ENCODE data around the gene WDR26. TPM values are rescaled to one million over a fixed set of nuclear protein-coding genes. Genes with fewer than 3 reads are reported as not detected.
"Not testable (repeated sequence)": the region's sequence is repeated elsewhere in the genome, so short reads cannot be mapped to it uniquely, and the experiment has no call there.

Gene WDR26
- polyA plus RNA-seq (2013, experiment 1 of 2): 40.9 TPM
- polyA plus RNA-seq (2013, experiment 2 of 2): 37.8 TPM

GRCh38 chr1:224434691-224435317 is at the start of gene WDR26:
Gene WDR26, minus strand, starts transcription at chr1:224434797.
- Histone ChIP-seq H3K9me3 (ENCODE audit: insufficient read depth, low read depth, low read length) (no peaks in the 10 kb centered on the region), H3K27me3 (ENCODE audit: insufficient read depth, low read length) (no peaks in the 10 kb centered on the region), H3K4me3 (ENCODE audit: low read length) (peak within 1 kb of the TSS; percentile 82), H3K36me3 (ENCODE audit: insufficient read depth, low read length) (peaks cover 32% of the 10 kb centered on the region), H3K9ac (ENCODE audit: low read depth, low read length) (peak within 1 kb of the TSS; percentile 67), H3K4me1 (ENCODE audit: insufficient read depth, low read length) (peaks cover 35% of the 10 kb centered on the region), H3K27ac (ENCODE audit: low read depth, low read length) (peak within 1 kb of the TSS; percentile 44)
- under 1% methylated on average over 46 of the region's 46 CpGs for WGBS

- 97% methylated on average over 7 of the region's 7 CpGs for WGBS
- not testable (repeated sequence) for H3K4me1 ChIP-seq (ENCODE audit: insufficient read depth, low read length); H3K27ac ChIP-seq (ENCODE audit: low read depth, low read length); H3K9me3 ChIP-seq (ENCODE audit: insufficient read depth, low read depth, low read length); H3K4me3 ChIP-seq (ENCODE audit: low read length); H3K36me3 ChIP-seq (ENCODE audit: insufficient read depth, low read length); H3K9ac ChIP-seq (ENCODE audit: low read depth, low read length); H3K27me3 ChIP-seq (ENCODE audit: insufficient read depth, low read length)
These were observed 48.6 kb upstream of the WDR26 start for GRCh38 chr1:224483206-224483605.

DNA sequence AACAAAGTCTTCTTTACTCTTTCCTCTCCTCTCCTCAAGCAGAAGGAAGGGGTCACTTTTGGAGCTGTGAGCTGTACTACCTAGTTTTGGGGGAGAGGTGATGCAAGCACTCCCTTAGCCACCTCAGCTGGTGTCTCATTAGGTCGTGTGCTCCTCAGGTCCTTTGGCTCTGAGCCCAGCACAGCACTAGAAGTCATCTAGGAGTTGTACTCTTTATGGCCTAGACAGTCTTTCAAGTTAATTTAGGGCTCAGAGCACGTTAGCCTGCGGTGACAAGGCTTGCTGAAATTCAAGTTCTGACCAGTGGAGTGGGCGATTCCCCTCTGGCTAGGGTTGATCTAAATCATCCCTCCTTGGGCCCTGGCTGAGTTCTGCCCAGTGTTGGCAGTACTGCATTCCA is 48.0 kb upstream of the WDR26 start:
- no peak overlapping the region for H3K27ac ChIP-seq (ENCODE audit: low read depth, low read length)
- WGBS: 90% methylated on average over 4 of the region's 4 CpGs

GRCh38 chr1:224481601-224482000 is 47.0 kb upstream of the WDR26 start:
- Histone ChIP-seq H3K4me3 (ENCODE audit: low read length) (no peak overlapping the region), H3K9me3 (ENCODE audit: insufficient read depth, low read depth, low read length) (0 out of 2 replicates have a peak, but pooled peaks cover 4% of the 10 kb centered on the region), H3K4me1 (ENCODE audit: insufficient read depth, low read length) (no peaks in the 10 kb centered on the region), H3K27me3 (ENCODE audit: insufficient read depth, low read length) (no peaks in the 10 kb centered on the region), H3K36me3 (ENCODE audit: insufficient read depth, low read length) (no peaks in the 10 kb centered on the region), H3K9ac (ENCODE audit: low read depth, low read length) (no peak overlapping the region), H3K27ac (ENCODE audit: low read depth, low read length) (no peak overlapping the region)
- 94% methylated on average over 2 of the region's 2 CpGs for WGBS

More for the DNA sequence above, 48.0 kb upstream of the WDR26 start:
- Histone ChIP-seq H3K4me3 (ENCODE audit: low read length) (no peak overlapping the region), H3K27me3 (ENCODE audit: insufficient read depth, low read length) (no peaks in the 10 kb centered on the region), H3K9me3 (ENCODE audit: insufficient read depth, low read depth, low read length) (0 out of 2 replicates have a peak, but pooled peaks cover 4% of the 10 kb centered on the region), H3K36me3 (ENCODE audit: insufficient read depth, low read length) (no peaks in the 10 kb centered on the region), H3K9ac (ENCODE audit: low read depth, low read length) (no peak overlapping the region), H3K4me1 (ENCODE audit: insufficient read depth, low read length) (no peaks in the 10 kb centered on the region; the same call in 1 of the 2 replicates)

GRCh38 chr1:224480888-224481459 is 46.4 kb upstream of the WDR26 start:
- H3K27me3 ChIP-seq (ENCODE audit: insufficient read depth, low read length); H3K4me1 ChIP-seq (ENCODE audit: insufficient read depth, low read length); H3K27ac ChIP-seq (ENCODE audit: low read depth, low read length); H3K36me3 ChIP-seq (ENCODE audit: insufficient read depth, low read length); H3K9me3 ChIP-seq (ENCODE audit: insufficient read depth, low read depth, low read length); H3K9ac ChIP-seq (ENCODE audit: low read depth, low read length); H3K4me3 ChIP-seq (ENCODE audit: low read length): not testable (repeated sequence)
- WGBS: 90% methylated on average over 4 of the region's 4 CpGs

DNA sequence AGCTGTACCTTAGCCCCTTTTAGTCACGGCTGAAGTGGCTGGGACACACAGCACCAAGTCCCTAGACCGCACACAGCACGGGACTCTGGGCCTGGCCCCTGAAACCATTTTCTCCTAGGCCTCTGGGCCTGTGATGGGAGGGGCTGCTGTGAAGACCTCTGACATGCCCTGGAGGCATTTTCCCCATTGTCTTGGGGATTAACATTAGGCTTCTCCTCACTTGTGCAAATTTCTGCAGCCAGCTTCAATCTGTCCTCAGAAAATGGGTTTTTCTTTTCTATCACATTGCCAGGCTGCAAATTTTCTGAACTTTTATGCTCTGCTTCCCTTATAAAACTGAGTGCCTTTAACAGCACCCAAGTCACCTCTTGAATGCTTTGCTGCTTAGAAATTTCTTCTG is 45.6 kb upstream of the WDR26 start:
- not testable (repeated sequence) for H3K27ac ChIP-seq (ENCODE audit: low read depth, low read length); H3K4me3 ChIP-seq (ENCODE audit: low read length); H3K9ac ChIP-seq (ENCODE audit: low read depth, low read length); H3K27me3 ChIP-seq (ENCODE audit: insufficient read depth, low read length); H3K9me3 ChIP-seq (ENCODE audit: insufficient read depth, low read depth, low read length); H3K4me1 ChIP-seq (ENCODE audit: insufficient read depth, low read length); H3K36me3 ChIP-seq (ENCODE audit: insufficient read depth, low read length)
- 75% methylated on average over 3 of the region's 3 CpGs for WGBS

- Histone ChIP-seq H3K36me3 (ENCODE audit: insufficient read depth, low read length) (no peaks in the 10 kb centered on the region), H3K27ac (ENCODE audit: low read depth, low read length) (no peak overlapping the region), H3K4me1 (ENCODE audit: insufficient read depth, low read length) (no peaks in the 10 kb centered on the region), H3K27me3 (ENCODE audit: insufficient read depth, low read length) (no peaks in the 10 kb centered on the region), H3K9ac (ENCODE audit: low read depth, low read length) (no peak overlapping the region), H3K9me3 (ENCODE audit: insufficient read depth, low read depth, low read length) (0 out of 2 replicates have a peak, but pooled peaks cover 6% of the 10 kb centered on the region), H3K4me3 (ENCODE audit: low read length) (no peak overlapping the region)
- WGBS: no CpG with 5 or more reads among the region's 1 CpG
These were observed 38.2 kb upstream of the WDR26 start for GRCh38 chr1:224472806-224473205.

DNA sequence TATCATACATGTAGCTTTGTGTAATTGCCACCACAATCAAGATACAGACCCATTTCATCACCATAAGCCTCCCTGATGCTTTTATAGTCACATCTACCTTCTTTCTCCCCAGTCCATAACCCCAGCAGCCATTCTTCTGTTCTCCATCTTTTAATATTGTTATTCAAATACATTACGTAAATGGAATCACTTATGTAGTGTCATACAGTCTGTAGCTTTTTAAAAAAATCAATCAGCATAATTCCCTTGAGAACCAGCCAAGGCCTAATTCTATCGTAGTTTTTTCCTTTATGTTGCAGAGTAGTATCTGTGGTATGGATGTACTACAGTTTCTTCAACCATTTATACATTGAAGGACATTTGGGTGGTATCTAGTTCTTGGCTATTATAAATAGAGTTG is 31.6 kb upstream of the WDR26 start:
- H3K9ac ChIP-seq (ENCODE audit: low read depth, low read length): no peak overlapping the region
- no peaks in the 10 kb centered on the region for H3K36me3 ChIP-seq (ENCODE audit: insufficient read depth, low read length)
- H3K9me3 ChIP-seq (ENCODE audit: insufficient read depth, low read depth, low read length): 0 out of 2 replicates have a peak, but pooled peaks cover 9% of the 10 kb centered on the region
- H3K27me3 ChIP-seq (ENCODE audit: insufficient read depth, low read length): no peaks in the 10 kb centered on the region
- WGBS: 100% methylated on average over 1 of the region's 2 CpGs
- no peak overlapping the region for H3K4me3 ChIP-seq (ENCODE audit: low read length)
- no peaks in the 10 kb centered on the region for H3K4me1 ChIP-seq (ENCODE audit: insufficient read depth, low read length)
- H3K27ac ChIP-seq (ENCODE audit: low read depth, low read length): no peak overlapping the region

- Histone ChIP-seq H3K9me3 (ENCODE audit: insufficient read depth, low read depth, low read length) (0 out of 2 replicates have a peak, but pooled peaks cover 3% of the 10 kb centered on the region), H3K36me3 (ENCODE audit: insufficient read depth, low read length) (no peaks in the 10 kb centered on the region), H3K27ac (ENCODE audit: low read depth, low read length) (no peak overlapping the region), H3K4me3 (ENCODE audit: low read length) (no peak overlapping the region), H3K4me1 (ENCODE audit: insufficient read depth, low read length) (peaks cover 10% of the 10 kb centered on the region), H3K27me3 (ENCODE audit: insufficient read depth, low read length) (no peaks in the 10 kb centered on the region), H3K9ac (ENCODE audit: low read depth, low read length) (no peak overlapping the region)
- WGBS: 89% methylated on average over 5 of the region's 5 CpGs
These were observed 25.4 kb upstream of the WDR26 start for GRCh38 chr1:224459966-224460365.

GRCh38 chr1:224458996-224459395 is 24.4 kb upstream of the WDR26 start:
- no peak overlapping the region for H3K9ac ChIP-seq (ENCODE audit: low read depth, low read length)
- no peak overlapping the region for H3K27ac ChIP-seq (ENCODE audit: low read depth, low read length)
- peaks cover 17% of the 10 kb centered on the region for H3K4me1 ChIP-seq (ENCODE audit: insufficient read depth, low read length)
- H3K27me3 ChIP-seq (ENCODE audit: insufficient read depth, low read length): no peaks in the 10 kb centered on the region
- H3K36me3 ChIP-seq (ENCODE audit: insufficient read depth, low read length): no peaks in the 10 kb centered on the region
- H3K9me3 ChIP-seq (ENCODE audit: insufficient read depth, low read depth, low read length): 0 out of 2 replicates have a peak, but pooled peaks cover 3% of the 10 kb centered on the region
- WGBS: 95% methylated on average over 2 of the region's 2 CpGs
- H3K4me3 ChIP-seq (ENCODE audit: low read length): no peak overlapping the region

- 0 out of 2 replicates have a peak, but pooled peaks cover 3% of the 10 kb centered on the region for H3K9me3 ChIP-seq (ENCODE audit: insufficient read depth, low read depth, low read length)
- H3K27ac ChIP-seq (ENCODE audit: low read depth, low read length): no peak overlapping the region
- H3K4me3 ChIP-seq (ENCODE audit: low read length): no peak overlapping the region
- peaks cover 17% of the 10 kb centered on the region for H3K4me1 ChIP-seq (ENCODE audit: insufficient read depth, low read length)
- 96% methylated on average over 4 of the region's 4 CpGs for WGBS
- H3K27me3 ChIP-seq (ENCODE audit: insufficient read depth, low read length): no peaks in the 10 kb centered on the region
- no peaks in the 10 kb centered on the region for H3K36me3 ChIP-seq (ENCODE audit: insufficient read depth, low read length)
- no peak overlapping the region for H3K9ac ChIP-seq (ENCODE audit: low read depth, low read length)
These were observed 23.7 kb upstream of the WDR26 start for GRCh38 chr1:224458296-224458695.

Data from HUES64 (cell line).